ENCODE data around the gene KCNAB1.

- TF ChIP-seq CTCF (conservative IDR thresholded peaks at IDR 0.05; ENCODE audit: low read length) (no peak), EZH2phosphoT487 (IDR thresholded peaks at IDR 0.05; ENCODE audit: borderline replicate concordance, low read depth, low read length) (no peak)
These were observed 197.2 kb downstream of the KCNAB1 start for GRCh38 chr3:156317462-156318074.

All from OCI-LY7 (cell line).